Fibroblast of skin of back (primary cell): ENCODE measurements around the gene MSANTD2.

ENCODE experiments used
- DNase-seq: peaks from one replicate; pipeline ENCODE4 v3.0.0-alpha.2; 2013

Gene MSANTD2

GRCh38 chr11:124769806-124770774 is 30.1 kb downstream of the MSANTD2 start:
- DNase-seq, result peak; percentile 82

- no peak for DNase-seq
Observed at GRCh38 chr11:124768914-124769313, 31.3 kb downstream of the MSANTD2 start.

GRCh38 chr11:124766156-124766555 is 34.0 kb downstream of the MSANTD2 start:
- DNase-seq, result no peak

GRCh38 chr11:124763156-124763947 is 36.9 kb downstream of the MSANTD2 start:
- DNase-seq, result peak; percentile 58

DNA sequence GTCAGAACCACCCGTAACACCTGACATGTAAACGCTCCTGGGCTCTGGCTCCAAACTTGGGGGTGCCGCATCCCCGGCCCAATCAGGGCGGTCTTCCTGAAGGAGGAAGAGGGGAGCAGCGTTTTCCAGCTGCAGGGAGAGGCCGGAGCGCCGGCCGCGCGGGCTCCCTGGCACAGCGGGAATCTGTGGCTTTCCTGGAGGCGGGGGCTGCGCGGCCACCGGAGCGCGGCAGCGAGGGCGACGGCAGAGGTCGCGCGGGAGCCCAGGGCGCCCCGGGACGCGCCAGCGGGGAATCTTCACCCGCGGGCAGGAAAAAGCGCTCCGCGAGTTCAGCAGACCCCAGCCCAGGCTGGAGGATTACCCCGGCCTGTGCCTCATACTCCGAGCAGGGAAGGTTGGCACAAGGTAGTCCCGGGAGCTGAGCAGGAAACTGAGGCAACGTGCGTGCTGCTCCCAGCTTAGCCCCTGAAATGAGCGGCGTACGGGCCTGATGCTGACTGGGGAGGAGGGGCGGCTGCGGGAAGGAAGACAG is 37.5 kb downstream of the MSANTD2 start:
- no peak for DNase-seq

DNA sequence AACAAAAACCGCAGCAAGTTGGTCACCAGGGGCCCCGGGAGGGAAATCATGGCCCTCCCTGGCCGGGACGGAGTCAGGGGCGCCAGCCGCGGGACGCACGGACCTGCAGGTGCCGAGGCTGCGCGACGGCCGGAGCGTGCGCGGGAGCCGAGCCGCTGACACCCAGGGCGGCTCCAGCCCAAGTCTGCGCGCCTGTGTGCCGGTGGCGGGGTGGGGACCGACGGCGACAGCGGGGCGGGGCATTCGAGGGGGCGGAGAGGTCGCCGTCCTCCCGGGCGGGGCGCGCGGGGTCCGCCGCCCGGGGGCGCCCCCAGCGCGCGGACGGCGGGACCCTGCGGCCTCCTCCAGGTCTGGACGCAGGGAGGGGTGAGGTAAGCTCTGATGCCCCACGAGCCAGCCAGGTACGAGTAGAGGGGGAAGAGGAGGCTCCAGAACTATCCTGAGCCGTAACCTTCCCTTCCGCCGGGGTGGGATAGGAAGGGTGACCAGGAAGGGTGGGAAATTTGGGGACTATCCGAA is 38.0 kb downstream of the MSANTD2 start, which contains the start of gene ESAM:
Gene ESAM (minus strand): TSS at position 186 of the 519 bp plus-strand sequence. CDS start 136 bp downstream, at position 50.
- DNase-seq, result no peak

GRCh38 chr11:124761301-124762104 is 38.7 kb downstream of the MSANTD2 start:
- DNase-seq, result no peak

DNA sequence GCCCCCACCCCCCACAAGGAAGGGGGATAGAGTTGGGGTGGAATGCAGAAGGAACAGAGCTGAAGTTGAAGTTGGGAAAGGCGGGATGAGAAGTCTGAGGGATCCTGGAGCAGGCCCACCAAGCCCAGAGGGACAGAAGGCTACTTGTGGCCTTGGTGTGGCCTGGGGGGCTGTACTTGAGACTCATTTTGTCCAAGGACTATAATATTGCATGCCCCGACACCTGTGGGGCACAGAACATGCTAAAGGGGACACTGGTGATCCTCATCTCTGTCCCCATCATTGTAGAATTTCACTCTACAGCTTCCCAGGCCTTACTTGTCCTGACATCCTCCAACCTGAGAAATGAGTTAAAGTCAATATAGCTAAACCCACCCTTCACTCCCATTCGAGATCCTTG is 39.4 kb downstream of the MSANTD2 start:
- no peak for DNase-seq

DNA sequence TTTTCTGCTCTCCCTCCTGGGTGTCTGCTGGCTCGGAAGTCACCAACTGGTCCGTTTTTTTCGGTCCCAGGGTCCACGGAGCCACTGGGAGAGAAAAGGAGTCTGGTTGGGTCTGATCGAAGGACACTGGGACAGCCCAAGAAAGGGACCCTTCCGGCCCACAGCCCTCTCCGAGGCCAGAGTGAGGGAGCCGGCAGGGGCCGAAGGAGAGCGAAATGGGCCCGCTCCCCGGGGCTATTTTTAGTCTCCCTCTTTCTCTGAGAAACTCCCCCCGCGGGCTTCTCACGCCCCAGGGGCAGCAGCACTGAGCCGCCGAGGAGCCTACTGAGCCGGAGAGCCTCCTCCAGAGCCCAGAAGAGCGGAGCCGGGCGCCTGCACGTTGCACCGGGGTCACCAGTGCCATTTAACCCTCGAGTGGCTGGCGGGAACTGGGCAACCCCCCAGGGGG is 40.0 kb downstream of the MSANTD2 start:
- DNase-seq, result no peak

- no peak for DNase-seq
Observed at GRCh38 chr11:124759266-124760204, 40.7 kb downstream of the MSANTD2 start.

GRCh38 chr11:124758355-124759265 is 41.6 kb downstream of the MSANTD2 start:
- peak; percentile 56 for DNase-seq

GRCh38 chr11:124757320-124757719 is 42.9 kb downstream of the MSANTD2 start:
- no peak for DNase-seq

GRCh38 chr11:124756753-124757227 is 43.4 kb downstream of the MSANTD2 start:
- no peak for DNase-seq

GRCh38 chr11:124756033-124756752 is 44.0 kb downstream of the MSANTD2 start:
- DNase-seq, result no peak

DNA sequence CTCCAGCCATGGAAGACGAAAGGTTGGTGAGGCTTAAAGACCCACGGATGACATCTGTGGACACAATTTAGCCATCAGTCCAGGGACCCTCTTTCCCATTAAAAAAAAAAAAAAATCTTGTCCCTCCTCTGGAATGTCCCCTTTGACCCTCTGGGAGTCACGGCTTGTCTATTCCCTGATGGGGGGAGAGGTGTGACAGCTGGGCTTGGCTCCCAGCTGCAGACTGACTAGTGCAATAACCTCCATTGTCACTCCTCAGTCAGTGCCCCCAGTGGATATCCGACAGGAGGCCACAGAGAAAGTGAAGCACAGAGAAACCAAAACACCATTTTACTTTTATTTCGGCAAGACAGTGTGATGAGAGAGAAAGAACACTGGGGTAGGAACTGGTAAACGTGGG is 45.5 kb downstream of the MSANTD2 start:
- no peak for DNase-seq

GRCh38 chr11:124754309-124754708 is 45.9 kb downstream of the MSANTD2 start:
- DNase-seq, result peak; percentile 10

DNA sequence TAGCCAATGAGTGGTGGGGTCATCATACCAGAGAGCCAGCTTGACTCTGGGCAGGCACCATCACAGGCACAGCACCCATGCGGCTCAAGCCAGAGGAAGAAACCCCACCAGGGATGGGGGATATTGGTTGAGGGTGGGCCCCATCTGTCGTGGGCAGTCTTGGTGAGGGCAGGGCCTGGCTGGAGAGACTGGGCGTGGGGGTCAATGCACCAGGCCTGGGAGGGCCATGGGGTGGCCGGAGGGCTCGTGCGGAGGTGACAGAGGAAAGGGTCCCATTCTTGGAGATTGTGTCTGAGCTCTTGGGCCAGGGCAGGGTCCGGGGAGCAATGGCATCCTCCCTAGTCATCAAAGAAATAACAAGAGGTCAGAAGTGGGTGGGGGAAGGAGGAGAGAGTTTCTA is 46.6 kb downstream of the MSANTD2 start:
- no peak for DNase-seq

DNA sequence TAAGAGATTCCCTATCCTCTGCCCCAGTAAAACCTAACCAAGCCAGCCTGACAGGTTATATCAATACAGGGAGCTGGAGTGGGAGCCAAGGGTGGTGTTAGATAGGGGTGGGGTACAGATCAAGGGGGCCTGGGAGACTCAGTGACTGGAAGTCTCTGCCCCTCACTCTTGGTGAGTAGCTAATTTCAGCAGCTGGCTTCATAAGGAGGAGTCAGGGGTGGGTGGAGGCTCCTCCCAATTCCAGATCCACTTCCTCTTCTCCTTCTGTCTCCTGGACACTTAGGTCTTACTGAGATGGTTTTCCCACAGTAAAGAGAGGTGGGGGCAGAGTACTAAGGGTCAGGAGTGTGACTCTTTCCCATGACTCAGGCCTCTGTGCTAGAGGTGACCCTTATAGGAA is 47.0 kb downstream of the MSANTD2 start:
- no peak for DNase-seq
